Psoas muscle (tissue), 8 donors: Measurements from ENCODE around the gene RBMS2. TPM values are rescaled to one million over a fixed set of nuclear protein-coding genes. Genes with fewer than 3 reads are reported as not detected.
A peak's percentile ranks its signal among the peaks of the same experiment; 100 is the strongest.

Experiments
- ATAC-seq, 4 donors: fragments of 200-7000 bp; cut with Tn5 transposase; one replicate each; pipeline ENCODE4 v1.9.1; 2020; ENCODE audit warnings: moderate library complexity in 3 of 4, mild to moderate bottlenecking in 2 of 4
- DNase-seq, 2 donors: peaks; one replicate each; pipeline ENCODE4 v3.0.0-alpha.2; 2020
- H3K27ac ChIP-seq: fragments of 200-600 bp; one replicate; pipeline ENCODE4 v1.8.0; 2022
- H3K27me3 ChIP-seq, 3 donors: fragments of 200-600 bp in 1 of 3; one replicate each; pipeline versions ENCODE4 v1.6.1 to v1.8.0; 2013 to 2022; ENCODE audit warnings: low read length in 2 of 3, mild to moderate bottlenecking in 2 of 3, moderate library complexity in 1 of 3; ENCODE audit not compliant: insufficient read depth in 3 of 3
- H3K36me3 ChIP-seq, 2 donors: fragments of 200-600 bp in 1 of 2; one replicate each; pipeline versions ENCODE4 v1.6.1 to v1.8.0; 2013 to 2022; ENCODE audit warnings: low read depth in 1 of 2, mild to moderate bottlenecking in 1 of 2, moderate library complexity in 1 of 2; ENCODE audit not compliant: insufficient read depth in 1 of 2
- H3K4me1 ChIP-seq: fragments of 200-600 bp; one replicate; pipeline ENCODE4 v1.8.0; 2022
- H3K4me3 ChIP-seq: fragments of 200-600 bp; one replicate; pipeline ENCODE4 v1.8.0; 2022; ENCODE audit warnings: mild to moderate bottlenecking
- H3K9me3 ChIP-seq: fragments of 200-600 bp; one replicate; pipeline ENCODE4 v1.8.0; 2022
- CTCF ChIP-seq: fragments of 200-600 bp; IDR thresholded peaks from one replicate; pipeline ENCODE4 v1.8.0; 2022; ENCODE audit warnings: antibody characterized with exemption
- WGBS, 3 donors: extraction: QIAGEN DNeasy Blood & Tissue Kit; methylation state at CpG; one replicate each; pipeline versions ENCODE4 v1.1.6 to v1.1.7; 2013; 5-methylcytosine and 5-hydroxymethylcytosine counted together
- intact Hi-C, 2 donors: fragments of 100-400 bp; cut with DNase I; formaldehyde crosslinking; loops; one replicate each; pipeline versions ENCODE4 v1.11.0 to v1.14.2; 2022
- long read RNA-seq, 2 donors: library from polyadenylated mRNA; unstranded; transcript quantifications; one replicate each; pipeline ENCODE4 v2.0.0, GENCODE V29; 2021
- polyA plus RNA-seq, 3 donors: library from polyadenylated mRNA; stranded (reverse); fragments of 200-250 nt; gene quantifications; one replicate each; pipeline ENCODE4 v1.2.3, GENCODE V29; 2013
- total RNA-seq, 4 donors: library from RNA; stranded (reverse); fragmentation: NEBNext Ultra II Directional in 2 of 4; extraction: Animal tissue kit (Norgen Biotek cat#: 25700) in 2 of 4; gene quantifications; one replicate each; pipeline versions ENCODE4 v1.2.1 to v1.2.4, GENCODE V29; 2021 to 2023
- donor health status: healthy with polysubstance abuse.
- donor health status: DM: no; HTN: no; CAD: no; lungs with moderate emphysema.
- donor health status: Bipolar disorder and iron deficiency.
- donor health status: healthy.
- donor health status: DM: yes; HTN: yes; CAD: no.
- donor health status: DM: no; HTN: no; CAD: no.
- donor health status: DM: no; HTN: no; CAD: no.
- donor health status: DM: yes; HTN: yes; CAD: no.

Gene RBMS2
- total RNA-seq (10 to 100 TPM; 11.8 to 20.5 (median 14.8) TPM), polyA plus RNA-seq (1 to 10 TPM; 3.0 to 5.0 (median 3.8) TPM)
- long read RNA-seq, donor 1, partial matches to known transcripts = 0 of 3 reads
- long read RNA-seq, donor 1, other reads (novel, unspliced or antisense) = 3 of 3 reads
- long read RNA-seq, donor 2, partial matches to known transcripts = 0 of 8 reads
- long read RNA-seq, donor 2, other reads (novel, unspliced or antisense) = 8 of 8 reads

GRCh38 chr12:56521590-56522371, at the start of gene RBMS2:
Gene RBMS2, plus strand, starts transcription at chr12:56521820. Its CDS starts 204 bp downstream, at chr12:56522024.
- H3K27me3 ChIP-seq = no peaks in the 10 kb centered on the region
- H3K27ac ChIP-seq = peak within 1 kb of the TSS; percentile 77
- intact Hi-C loops = loop anchor here in 1 of 2 donors (5.0 kb wide), 1 partner anchor 111 kb away; the partner anchor contains the start of gene BAZ2A
- H3K4me3 ChIP-seq = peak within 1 kb of the TSS; percentile 71
- no peak for TF ChIP-seq CTCF
- H3K36me3 ChIP-seq = no peaks in the 10 kb centered on the region
- DNase-seq = peak; percentile 73 to 83
- ATAC-seq = peak; percentile 76 to 95 (median 91)
- no peaks in the 10 kb centered on the region for H3K4me1 ChIP-seq
- no peaks in the 10 kb centered on the region for H3K9me3 ChIP-seq
- WGBS, 3 donors = 1 to 2% (median 1%) methylated on average over 15 of the region's 15 CpGs

- ATAC-seq (no peak), DNase-seq (no peak)
- WGBS, 3 donors = 90 to 93% (median 93%) methylated on average over 9 of the region's 9 CpGs
- intact Hi-C loops = no loop called here
- TF ChIP-seq CTCF = no peak
- Histone ChIP-seq H3K27ac (no peak overlapping the region), H3K9me3 (no peaks in the 10 kb centered on the region), H3K36me3 (peaks cover 0 to 11% of the 10 kb centered on the region in 2 donors), H3K4me1 (peaks cover 3% of the 10 kb centered on the region), H3K27me3 (no peaks in the 10 kb centered on the region), H3K4me3 (no peak overlapping the region)
Measured at GRCh38 chr12:56474389-56474788, 47.2 kb upstream of the RBMS2 start.

- no peak for TF ChIP-seq CTCF
- no peaks in the 10 kb centered on the region for H3K9me3 ChIP-seq
- no peaks in the 10 kb centered on the region for H3K4me1 ChIP-seq
- H3K4me3 ChIP-seq = no peak overlapping the region
- intact Hi-C loops = no loop called here
- peaks cover 0 to 5% of the 10 kb centered on the region in 2 donors for H3K36me3 ChIP-seq
- no peaks in the 10 kb centered on the region for H3K27me3 ChIP-seq
- 83 to 89% (median 86%) methylated on average over 6 of the region's 6 CpGs for WGBS, 3 donors
- H3K27ac ChIP-seq = no peak overlapping the region
- no peak for ATAC-seq
- no peak for DNase-seq
Measured at GRCh38 chr12:56476143-56476542, 45.5 kb upstream of the RBMS2 start.

- no peaks in the 10 kb centered on the region for H3K4me1 ChIP-seq
- ATAC-seq (no peak), DNase-seq (no peak)
- H3K4me3 ChIP-seq = no peak overlapping the region
- no peak for TF ChIP-seq CTCF
- H3K9me3 ChIP-seq = no peaks in the 10 kb centered on the region
- no peak overlapping the region for H3K27ac ChIP-seq
- H3K27me3 ChIP-seq = no peaks in the 10 kb centered on the region
- WGBS, 3 donors = 76 to 89% (median 88%) methylated on average over 1 of the region's 1 CpG
- intact Hi-C loops = no loop called here
- H3K36me3 ChIP-seq = no peaks in the 10 kb centered on the region
Measured at GRCh38 chr12:56476972-56477432, 44.6 kb upstream of the RBMS2 start.
